ENCODE measurements around the gene IL21R.

- no peak for TF ChIP-seq POLR2AphosphoS5 (IDR thresholded peaks at IDR 0.05; ENCODE audit: low read depth, low read length)
- TF ChIP-seq SPI1 (IDR thresholded peaks at IDR 0.05; ENCODE audit: low read depth, low read length), result no peak
- no peak for TF ChIP-seq POLR2A (IDR thresholded peaks at IDR 0.05; ENCODE audit: low read depth, low read length)
These were observed 18.3 kb upstream of the IL21R start for GRCh38 chr16:27383556-27384243.

All from GM12891 (cell line).